ENCODE results near the gene EXOSC1. TPM values are rescaled to one million over a fixed set of nuclear protein-coding genes. Genes with fewer than 3 reads are reported as not detected.

EXOSC1 gene
- total and polyA plus RNA-seq, 2 of the 13 experiments (the other 11 are each of a cell fraction or from before 2014, with no cell fraction given) = 36.3 to 39.9 TPM

DNA sequence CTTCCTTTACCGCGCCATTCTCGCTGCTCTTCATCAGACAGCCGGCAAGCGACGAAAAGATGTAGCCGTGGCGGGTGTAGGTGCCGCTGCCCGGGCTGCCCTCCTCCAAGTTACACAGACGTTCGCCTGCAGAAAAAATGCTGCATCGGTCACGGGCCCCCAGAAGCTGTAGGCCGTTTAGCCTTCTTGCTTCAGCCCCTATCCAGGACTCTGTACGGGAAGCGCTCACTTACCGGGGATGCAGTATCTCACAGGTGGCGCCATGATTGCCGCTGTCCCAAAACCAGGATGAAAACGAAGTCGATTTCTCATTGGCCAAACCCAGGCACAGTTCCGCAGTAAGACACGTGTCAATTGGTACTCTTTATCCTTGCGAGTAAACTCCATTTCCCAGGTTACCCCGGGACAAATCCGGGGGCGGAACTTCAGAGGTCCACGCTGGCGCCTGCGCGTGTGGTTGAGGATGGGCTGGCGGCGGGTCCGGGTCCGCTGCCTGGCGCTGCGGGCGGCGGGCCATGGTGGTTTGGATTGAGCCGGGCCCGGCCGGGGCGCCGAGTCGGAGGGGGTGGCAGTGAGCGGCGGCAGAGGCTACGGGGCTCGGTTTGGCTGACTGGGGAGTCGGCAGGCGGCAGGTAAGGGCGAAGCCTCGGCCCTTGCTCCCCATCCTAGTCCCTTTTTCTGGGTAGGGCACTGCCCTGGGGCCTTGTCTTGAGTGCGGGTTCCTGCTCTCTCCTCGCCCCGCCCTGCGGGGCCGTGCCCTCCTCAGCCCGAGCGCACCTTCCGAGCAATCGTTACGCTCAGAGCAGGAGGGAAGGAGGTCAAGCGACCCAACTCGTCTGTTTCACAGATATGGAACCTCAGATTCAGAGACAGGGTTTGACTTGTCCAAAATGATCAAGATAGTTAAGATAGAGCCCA is at the start of gene EXOSC1, which contains the start of gene ZDHHC16 (continued):
- TF ChIP-seq, protein P1, sequence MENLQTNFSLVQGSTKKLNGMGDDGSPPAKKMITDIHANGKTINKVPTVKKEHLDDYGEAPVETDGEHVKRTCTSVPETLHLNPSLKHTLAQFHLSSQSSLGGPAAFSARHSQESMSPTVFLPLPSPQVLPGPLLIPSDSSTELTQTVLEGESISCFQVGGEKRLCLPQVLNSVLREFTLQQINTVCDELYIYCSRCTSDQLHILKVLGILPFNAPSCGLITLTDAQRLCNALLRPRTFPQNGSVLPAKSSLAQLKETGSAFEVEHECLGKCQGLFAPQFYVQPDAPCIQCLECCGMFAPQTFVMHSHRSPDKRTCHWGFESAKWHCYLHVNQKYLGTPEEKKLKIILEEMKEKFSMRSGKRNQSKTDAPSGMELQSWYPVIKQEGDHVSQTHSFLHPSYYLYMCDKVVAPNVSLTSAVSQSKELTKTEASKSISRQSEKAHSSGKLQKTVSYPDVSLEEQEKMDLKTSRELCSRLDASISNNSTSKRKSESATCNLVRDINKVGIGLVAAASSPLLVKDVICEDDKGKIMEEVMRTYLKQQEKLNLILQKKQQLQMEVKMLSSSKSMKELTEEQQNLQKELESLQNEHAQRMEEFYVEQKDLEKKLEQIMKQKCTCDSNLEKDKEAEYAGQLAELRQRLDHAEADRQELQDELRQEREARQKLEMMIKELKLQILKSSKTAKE (CRISPR knock-in tag; IDR thresholded peaks at IDR 0.05; ENCODE audit: borderline replicate concordance) = no peak
- no peak for TF ChIP-seq ZNF251 (CRISPR knock-in tag; IDR thresholded peaks at IDR 0.05)
- TF ChIP-seq ZNF513 (CRISPR knock-in tag; conservative IDR thresholded peaks at IDR 0.05) = no peak
- no peak for TF ChIP-seq SNAPC4 (CRISPR knock-in tag; IDR thresholded peaks at IDR 0.05)
- TF ChIP-seq KDM4B (CRISPR knock-in tag; IDR thresholded peaks at IDR 0.05) = no peak
- TF ChIP-seq, protein P2, sequence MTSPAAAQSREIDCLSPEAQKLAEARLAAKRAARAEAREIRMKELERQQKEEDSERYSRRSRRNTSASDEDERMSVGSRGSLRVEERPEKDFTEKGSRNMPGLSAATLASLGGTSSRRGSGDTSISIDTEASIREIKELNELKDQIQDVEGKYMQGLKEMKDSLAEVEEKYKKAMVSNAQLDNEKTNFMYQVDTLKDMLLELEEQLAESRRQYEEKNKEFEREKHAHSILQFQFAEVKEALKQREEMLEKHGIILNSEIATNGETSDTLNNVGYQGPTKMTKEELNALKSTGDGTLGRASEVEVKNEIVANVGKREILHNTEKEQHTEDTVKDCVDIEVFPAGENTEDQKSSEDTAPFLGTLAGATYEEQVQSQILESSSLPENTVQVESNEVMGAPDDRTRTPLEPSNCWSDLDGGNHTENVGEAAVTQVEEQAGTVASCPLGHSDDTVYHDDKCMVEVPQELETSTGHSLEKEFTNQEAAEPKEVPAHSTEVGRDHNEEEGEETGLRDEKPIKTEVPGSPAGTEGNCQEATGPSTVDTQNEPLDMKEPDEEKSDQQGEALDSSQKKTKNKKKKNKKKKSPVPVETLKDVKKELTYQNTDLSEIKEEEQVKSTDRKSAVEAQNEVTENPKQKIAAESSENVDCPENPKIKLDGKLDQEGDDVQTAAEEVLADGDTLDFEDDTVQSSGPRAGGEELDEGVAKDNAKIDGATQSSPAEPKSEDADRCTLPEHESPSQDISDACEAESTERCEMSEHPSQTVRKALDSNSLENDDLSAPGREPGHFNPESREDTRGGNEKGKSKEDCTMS (CRISPR knock-in tag; conservative IDR thresholded peaks at IDR 0.05) = no peak
- TF ChIP-seq DDIT3 (CRISPR knock-in tag; IDR thresholded peaks at IDR 0.05) = no peak
- TF ChIP-seq ZNF639 (CRISPR knock-in tag; conservative IDR thresholded peaks at IDR 0.05) = 0 out of 2 replicates have a peak, but pooled peaks have one; percentile 67
- TF ChIP-seq SALL1 (CRISPR knock-in tag; IDR thresholded peaks at IDR 0.05) = no peak; the same call in none of the 2 replicates
- TF ChIP-seq KLF13 (CRISPR knock-in tag; IDR thresholded peaks at IDR 0.05) = no peak
- TF ChIP-seq PAWR (CRISPR knock-in tag; IDR thresholded peaks at IDR 0.05; ENCODE audit: borderline replicate concordance) = no peak

Data from HepG2 (cell line).